MCF 10A (cell line): ENCODE results near the gene PPARA. TPM values are rescaled to one million over a fixed set of nuclear protein-coding genes. Genes with fewer than 3 reads are reported as not detected.

Experiments used
- BruUV-seq: library from RNA; stranded (reverse); fragments of 400-500 nt; replicated peaks from 2 replicates; lab custom pipeline; 2021; lab: Mats Ljungman, UMichigan
- CTCF ChIA-PET: fragments of 300-600 bp; sonication (Branson Sonifier 250); formaldehyde crosslinking; extraction: SDS; loops from one replicate; lab custom pipeline; 2021; ENCODE audit warnings: antibody characterized with exemption, inconsistent platforms; lab: Yijun Ruan, JAX
- POLR2A ChIA-PET: fragments of 300-600, 350-650 bp; sonication (Branson Sonifier 250); formaldehyde crosslinking; extraction: SDS; loops from one replicate; lab custom pipeline; 2020; ENCODE audit warnings: antibody characterized with exemption, inconsistent platforms; lab: Yijun Ruan, JAX
- DNase-seq: peaks from one replicate; pipeline ENCODE4 v3.0.0-alpha.2; 2018; ENCODE audit not compliant: unreplicated experiment
- H3K27ac Mint-ChIP-seq: one replicate; pipeline ENCODE4 v1.8.0; 2022; ENCODE audit warnings: mild to moderate bottlenecking, low read depth, mixed read lengths; ENCODE audit not compliant: unreplicated experiment
- H3K27me3 Mint-ChIP-seq: one replicate; pipeline ENCODE4 v1.8.0; 2022; ENCODE audit warnings: mixed read lengths; ENCODE audit not compliant: insufficient read depth, unreplicated experiment
- H3K36me3 Mint-ChIP-seq: one replicate; pipeline ENCODE4 v1.8.0; 2022; ENCODE audit warnings: mild to moderate bottlenecking, moderate library complexity, mixed read lengths; ENCODE audit not compliant: insufficient read depth, unreplicated experiment
- H3K4me1 Mint-ChIP-seq: one replicate; pipeline ENCODE4 v1.8.0; 2022; ENCODE audit warnings: mixed read lengths; ENCODE audit not compliant: insufficient read depth, unreplicated experiment
- H3K4me3 Mint-ChIP-seq: one replicate; pipeline ENCODE4 v1.8.0; 2022; ENCODE audit warnings: mild to moderate bottlenecking, moderate library complexity, mixed read lengths; ENCODE audit not compliant: unreplicated experiment
- H3K9me3 Mint-ChIP-seq: one replicate; pipeline ENCODE4 v1.8.0; 2022; ENCODE audit warnings: mixed read lengths; ENCODE audit not compliant: unreplicated experiment
- intact Hi-C: fragments of 100-400 bp; cut with micrococcal nuclease; formaldehyde crosslinking; loops from 2 replicates; pipeline ENCODE4 v1.14.1; 2022
- total RNA-seq: library from RNA; stranded (reverse); gene quantifications from 2 replicates; pipeline ENCODE4 v1.2.3, GENCODE V29; 2022
- TF ChIP-seq, protein P1 (sequence below): fragments of 200-600 bp; IDR thresholded peaks from one replicate; pipeline ENCODE4 v1.8.0; 2022; ENCODE audit warnings: antibody characterized with exemption, mild to moderate bottlenecking; ENCODE audit not compliant: unreplicated experiment

Gene PPARA
- total RNA-seq, 1 experiment from 2014 or later: 8.0 TPM

DNA sequence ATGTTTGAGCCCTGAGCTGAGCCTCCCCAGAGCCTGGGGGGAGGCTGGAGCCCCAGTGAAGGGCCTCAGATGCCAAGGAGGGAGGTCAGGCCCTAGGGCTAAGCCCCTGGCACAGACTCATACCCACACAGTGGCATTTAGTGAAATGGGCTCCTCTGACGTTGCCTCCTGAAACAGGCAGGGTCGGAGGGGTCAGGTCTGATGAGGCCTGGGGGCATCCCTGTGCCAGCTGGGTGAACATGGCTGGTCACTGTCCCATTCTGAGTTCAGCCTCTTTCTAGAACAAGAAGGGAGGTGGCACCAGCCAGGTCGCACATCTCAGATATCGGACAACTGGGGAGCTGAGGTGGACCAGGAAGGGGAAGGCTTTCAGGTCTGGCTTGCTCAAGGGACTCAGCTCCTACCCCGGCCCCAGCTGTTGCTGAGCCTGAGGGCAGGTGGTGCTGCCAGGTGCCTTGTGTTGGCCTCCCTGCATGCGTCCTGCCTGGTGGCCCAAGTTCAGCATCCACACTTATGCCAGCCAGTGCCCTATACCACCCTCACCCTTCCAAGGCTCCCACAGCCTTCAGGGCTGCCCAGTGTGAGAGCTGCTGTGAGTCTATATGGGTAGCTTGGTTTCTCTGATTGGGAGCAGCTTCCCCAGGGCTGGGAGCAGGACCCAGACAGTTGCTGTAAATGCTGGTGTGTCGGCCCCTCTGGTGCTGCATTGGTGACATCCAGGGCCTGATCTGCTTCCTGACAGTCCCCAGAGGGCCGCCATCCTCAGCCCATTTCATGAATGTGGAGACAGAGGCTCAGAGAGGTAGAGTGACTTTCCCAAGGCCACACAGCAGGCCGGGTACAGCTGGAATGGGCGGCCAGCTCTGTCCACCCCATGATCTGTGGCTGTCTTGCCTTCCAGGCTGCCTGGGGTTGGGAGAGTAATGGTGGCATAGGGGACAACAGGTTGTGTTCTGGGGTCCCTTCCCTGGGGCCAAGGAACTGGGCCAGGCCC is 32.8 kb upstream of the PPARA start:
- BruUV-seq: no TSS peak
- intact Hi-C loops: no loop called here
- Mint-ChIP-seq H3K27ac (peak overlapping the region; percentile 35), H3K27me3 (no peaks in the 10 kb centered on the region), H3K4me1 (peaks cover 7% of the 10 kb centered on the region), H3K36me3 (peaks cover 60% of the 10 kb centered on the region), H3K4me3 (no peak overlapping the region), H3K9me3 (no peaks in the 10 kb centered on the region)
- POLR2A ChIA-PET: interaction anchor here (0.8 to 2.0 kb wide), 9 partner anchors 10 to 115 kb away, joined by 3 to 24 read pairs (median 3); no protein-coding TSS in a partner anchor
- CTCF ChIA-PET: interaction anchor here (0.7 to 6.9 kb wide), 21 partner anchors 8 to 196 kb away, joined by 3 to 55 read pairs (median 4); no protein-coding TSS in a partner anchor
- TF ChIP-seq, protein P1, sequence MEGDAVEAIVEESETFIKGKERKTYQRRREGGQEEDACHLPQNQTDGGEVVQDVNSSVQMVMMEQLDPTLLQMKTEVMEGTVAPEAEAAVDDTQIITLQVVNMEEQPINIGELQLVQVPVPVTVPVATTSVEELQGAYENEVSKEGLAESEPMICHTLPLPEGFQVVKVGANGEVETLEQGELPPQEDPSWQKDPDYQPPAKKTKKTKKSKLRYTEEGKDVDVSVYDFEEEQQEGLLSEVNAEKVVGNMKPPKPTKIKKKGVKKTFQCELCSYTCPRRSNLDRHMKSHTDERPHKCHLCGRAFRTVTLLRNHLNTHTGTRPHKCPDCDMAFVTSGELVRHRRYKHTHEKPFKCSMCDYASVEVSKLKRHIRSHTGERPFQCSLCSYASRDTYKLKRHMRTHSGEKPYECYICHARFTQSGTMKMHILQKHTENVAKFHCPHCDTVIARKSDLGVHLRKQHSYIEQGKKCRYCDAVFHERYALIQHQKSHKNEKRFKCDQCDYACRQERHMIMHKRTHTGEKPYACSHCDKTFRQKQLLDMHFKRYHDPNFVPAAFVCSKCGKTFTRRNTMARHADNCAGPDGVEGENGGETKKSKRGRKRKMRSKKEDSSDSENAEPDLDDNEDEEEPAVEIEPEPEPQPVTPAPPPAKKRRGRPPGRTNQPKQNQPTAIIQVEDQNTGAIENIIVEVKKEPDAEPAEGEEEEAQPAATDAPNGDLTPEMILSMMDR: no peak
- DNase-seq: peak; percentile 39

DNA sequence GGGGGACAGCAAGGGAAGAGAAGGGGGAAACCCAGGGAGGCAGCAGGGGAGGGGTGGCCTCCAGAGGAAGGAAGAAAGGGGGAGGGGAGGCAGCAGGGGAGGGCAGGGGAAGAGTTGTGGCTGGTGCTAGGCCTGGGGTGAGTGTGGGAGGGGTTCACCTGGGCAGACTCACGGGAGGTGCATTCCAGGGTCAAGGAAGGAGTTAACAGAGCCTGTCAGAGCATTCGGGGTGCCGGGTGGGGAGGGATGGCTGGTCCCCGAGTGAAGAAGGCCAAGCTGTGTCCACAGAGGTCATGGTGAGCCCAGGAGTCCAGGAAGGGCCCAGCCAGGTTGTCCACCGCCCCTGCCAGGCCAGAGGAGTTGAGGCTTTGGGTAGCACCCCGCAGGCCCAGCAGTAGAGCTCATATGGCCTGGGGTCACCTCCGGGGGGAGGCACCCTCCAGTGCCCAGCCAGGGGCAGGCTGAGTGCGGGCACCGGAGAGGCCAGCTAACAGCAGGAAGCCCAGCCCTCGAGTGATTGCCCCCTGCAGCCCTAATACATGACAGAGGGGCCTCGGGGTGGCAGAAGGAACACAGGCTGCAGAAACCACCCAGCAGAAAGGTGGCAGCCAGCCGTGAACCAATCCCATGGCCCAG is 31.1 kb upstream of the PPARA start:
- peak; percentile 38 for DNase-seq
- no peaks in the 10 kb centered on the region for H3K9me3 Mint-ChIP-seq
- TF ChIP-seq, protein P1: no peak
- peaks cover 7% of the 10 kb centered on the region for H3K4me1 Mint-ChIP-seq
- POLR2A ChIA-PET: interaction anchor here (0.6 kb wide), 1 partner anchor 556 kb away, joined by 3 read pairs; no protein-coding TSS in a partner anchor
- intact Hi-C loops: no loop called here
- H3K27ac Mint-ChIP-seq: no peak overlapping the region
- H3K27me3 Mint-ChIP-seq: no peaks in the 10 kb centered on the region
- CTCF ChIA-PET: interaction anchor here (3.0 to 6.9 kb wide), 3 partner anchors 112 to 195 kb away, joined by 33 to 157 read pairs (median 55); no protein-coding TSS in a partner anchor
- no peak overlapping the region for H3K4me3 Mint-ChIP-seq
- no TSS peak for BruUV-seq
- H3K36me3 Mint-ChIP-seq: peaks cover 43% of the 10 kb centered on the region

DNA sequence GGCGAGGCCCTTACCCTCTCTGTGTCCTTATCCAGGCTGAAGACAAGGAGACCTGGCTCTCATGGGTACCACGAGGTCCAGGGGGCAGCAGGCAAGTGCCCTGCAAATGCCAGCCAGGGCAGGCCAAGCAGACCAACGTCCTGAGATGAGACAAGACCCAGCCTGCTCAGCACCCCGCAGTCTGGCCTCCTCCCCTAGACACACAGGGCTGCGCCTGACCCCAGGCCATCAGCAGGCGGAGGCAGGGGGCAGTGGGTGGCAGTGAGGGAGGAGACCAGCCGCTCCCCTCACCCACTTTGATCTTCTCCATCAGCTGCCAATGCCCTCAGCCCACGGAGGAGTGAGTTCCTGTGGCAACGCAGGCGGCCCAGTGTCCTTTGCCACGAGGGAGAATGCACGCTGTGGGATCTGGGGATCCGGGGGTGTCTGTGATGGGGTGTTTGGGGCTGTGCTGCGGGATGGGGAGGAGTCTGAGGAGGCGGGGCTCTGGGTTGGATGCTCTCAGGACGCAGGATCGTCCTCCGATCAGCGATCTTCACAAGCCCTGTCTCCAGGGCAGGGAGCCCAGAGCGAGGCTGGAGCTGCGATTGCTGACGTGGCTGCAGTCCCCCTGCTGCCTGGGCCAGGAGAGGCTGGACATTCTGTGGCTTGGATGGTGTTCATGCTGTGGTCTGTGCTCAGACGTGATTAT is 30.5 kb upstream of the PPARA start:
- POLR2A ChIA-PET: interaction anchor here (0.6 to 0.9 kb wide), 2 partner anchors 130 to 557 kb away, joined by 3 to 4 read pairs; partner anchors contain the start of gene CDPF1

More for the DNA sequence above, 30.5 kb upstream of the PPARA start:
- no TSS peak for BruUV-seq
- DNase-seq: peak; percentile 48
- Mint-ChIP-seq H3K27me3 (no peaks in the 10 kb centered on the region), H3K4me3 (no peak overlapping the region), H3K9me3 (no peaks in the 10 kb centered on the region), H3K36me3 (peaks cover 36% of the 10 kb centered on the region), H3K27ac (no peak overlapping the region), H3K4me1 (peaks cover 4% of the 10 kb centered on the region)
- CTCF ChIA-PET: interaction anchor here (0.5 to 6.9 kb wide), 4 partner anchors 114 to 194 kb away, joined by 4 to 157 read pairs (median 32); no protein-coding TSS in a partner anchor
- intact Hi-C loops: no loop called here
- TF ChIP-seq, protein P1: no peak
